Measurements from ENCODE around the gene ERRFI1.

DNA sequence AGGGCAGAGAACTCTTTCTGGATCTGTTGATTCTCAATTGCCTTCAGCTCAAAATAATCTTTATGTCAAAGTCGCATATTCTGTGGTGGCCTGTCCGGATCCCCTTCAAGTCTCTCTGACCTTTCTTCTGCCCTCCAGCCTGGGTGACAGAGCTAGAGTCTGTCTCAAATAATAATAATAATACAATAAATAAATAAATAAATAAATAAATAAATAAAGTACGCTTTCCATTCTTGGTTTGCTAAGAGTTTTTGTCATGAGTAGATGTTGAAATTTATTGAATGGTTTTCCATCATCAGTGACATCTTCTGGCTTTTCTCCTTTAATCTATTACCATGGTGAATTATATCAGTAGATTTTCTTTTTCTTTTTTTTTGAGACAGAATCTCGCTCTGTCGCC lies 30.7 kb downstream of the ERRFI1 start:
- TF ChIP-seq TCF12 (IDR thresholded peaks at IDR 0.05; ENCODE audit: low read depth, low read length) = no peak
- TF ChIP-seq, protein P1, sequence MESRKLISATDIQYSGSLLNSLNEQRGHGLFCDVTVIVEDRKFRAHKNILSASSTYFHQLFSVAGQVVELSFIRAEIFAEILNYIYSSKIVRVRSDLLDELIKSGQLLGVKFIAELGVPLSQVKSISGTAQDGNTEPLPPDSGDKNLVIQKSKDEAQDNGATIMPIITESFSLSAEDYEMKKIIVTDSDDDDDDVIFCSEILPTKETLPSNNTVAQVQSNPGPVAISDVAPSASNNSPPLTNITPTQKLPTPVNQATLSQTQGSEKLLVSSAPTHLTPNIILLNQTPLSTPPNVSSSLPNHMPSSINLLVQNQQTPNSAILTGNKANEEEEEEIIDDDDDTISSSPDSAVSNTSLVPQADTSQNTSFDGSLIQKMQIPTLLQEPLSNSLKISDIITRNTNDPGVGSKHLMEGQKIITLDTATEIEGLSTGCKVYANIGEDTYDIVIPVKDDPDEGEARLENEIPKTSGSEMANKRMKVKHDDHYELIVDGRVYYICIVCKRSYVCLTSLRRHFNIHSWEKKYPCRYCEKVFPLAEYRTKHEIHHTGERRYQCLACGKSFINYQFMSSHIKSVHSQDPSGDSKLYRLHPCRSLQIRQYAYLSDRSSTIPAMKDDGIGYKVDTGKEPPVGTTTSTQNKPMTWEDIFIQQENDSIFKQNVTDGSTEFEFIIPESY (IDR thresholded peaks at IDR 0.05) = no peak
- TF ChIP-seq, protein P2, sequence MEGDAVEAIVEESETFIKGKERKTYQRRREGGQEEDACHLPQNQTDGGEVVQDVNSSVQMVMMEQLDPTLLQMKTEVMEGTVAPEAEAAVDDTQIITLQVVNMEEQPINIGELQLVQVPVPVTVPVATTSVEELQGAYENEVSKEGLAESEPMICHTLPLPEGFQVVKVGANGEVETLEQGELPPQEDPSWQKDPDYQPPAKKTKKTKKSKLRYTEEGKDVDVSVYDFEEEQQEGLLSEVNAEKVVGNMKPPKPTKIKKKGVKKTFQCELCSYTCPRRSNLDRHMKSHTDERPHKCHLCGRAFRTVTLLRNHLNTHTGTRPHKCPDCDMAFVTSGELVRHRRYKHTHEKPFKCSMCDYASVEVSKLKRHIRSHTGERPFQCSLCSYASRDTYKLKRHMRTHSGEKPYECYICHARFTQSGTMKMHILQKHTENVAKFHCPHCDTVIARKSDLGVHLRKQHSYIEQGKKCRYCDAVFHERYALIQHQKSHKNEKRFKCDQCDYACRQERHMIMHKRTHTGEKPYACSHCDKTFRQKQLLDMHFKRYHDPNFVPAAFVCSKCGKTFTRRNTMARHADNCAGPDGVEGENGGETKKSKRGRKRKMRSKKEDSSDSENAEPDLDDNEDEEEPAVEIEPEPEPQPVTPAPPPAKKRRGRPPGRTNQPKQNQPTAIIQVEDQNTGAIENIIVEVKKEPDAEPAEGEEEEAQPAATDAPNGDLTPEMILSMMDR (IDR thresholded peaks at IDR 0.05 in 2 of 3, conservative IDR thresholded peaks at IDR 0.05 in 1 of 3; ENCODE audit: control insufficient read depth in 2 of 3, extremely low read depth in 1 of 3, insufficient read depth in 1 of 3, low read depth in 3 of 3, low read length in 3 of 3) = no peak
- TF ChIP-seq, protein P3, sequence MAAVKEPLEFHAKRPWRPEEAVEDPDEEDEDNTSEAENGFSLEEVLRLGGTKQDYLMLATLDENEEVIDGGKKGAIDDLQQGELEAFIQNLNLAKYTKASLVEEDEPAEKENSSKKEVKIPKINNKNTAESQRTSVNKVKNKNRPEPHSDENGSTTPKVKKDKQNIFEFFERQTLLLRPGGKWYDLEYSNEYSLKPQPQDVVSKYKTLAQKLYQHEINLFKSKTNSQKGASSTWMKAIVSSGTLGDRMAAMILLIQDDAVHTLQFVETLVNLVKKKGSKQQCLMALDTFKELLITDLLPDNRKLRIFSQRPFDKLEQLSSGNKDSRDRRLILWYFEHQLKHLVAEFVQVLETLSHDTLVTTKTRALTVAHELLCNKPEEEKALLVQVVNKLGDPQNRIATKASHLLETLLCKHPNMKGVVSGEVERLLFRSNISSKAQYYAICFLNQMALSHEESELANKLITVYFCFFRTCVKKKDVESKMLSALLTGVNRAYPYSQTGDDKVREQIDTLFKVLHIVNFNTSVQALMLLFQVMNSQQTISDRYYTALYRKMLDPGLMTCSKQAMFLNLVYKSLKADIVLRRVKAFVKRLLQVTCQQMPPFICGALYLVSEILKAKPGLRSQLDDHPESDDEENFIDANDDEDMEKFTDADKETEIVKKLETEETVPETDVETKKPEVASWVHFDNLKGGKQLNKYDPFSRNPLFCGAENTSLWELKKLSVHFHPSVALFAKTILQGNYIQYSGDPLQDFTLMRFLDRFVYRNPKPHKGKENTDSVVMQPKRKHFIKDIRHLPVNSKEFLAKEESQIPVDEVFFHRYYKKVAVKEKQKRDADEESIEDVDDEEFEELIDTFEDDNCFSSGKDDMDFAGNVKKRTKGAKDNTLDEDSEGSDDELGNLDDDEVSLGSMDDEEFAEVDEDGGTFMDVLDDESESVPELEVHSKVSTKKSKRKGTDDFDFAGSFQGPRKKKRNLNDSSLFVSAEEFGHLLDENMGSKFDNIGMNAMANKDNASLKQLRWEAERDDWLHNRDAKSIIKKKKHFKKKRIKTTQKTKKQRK (IDR thresholded peaks at IDR 0.05; ENCODE audit: low read depth, low read length) = no peak
- no peak for TF ChIP-seq EZH2 (IDR thresholded peaks at IDR 0.05; ENCODE audit: borderline replicate concordance, control insufficient read depth, low read depth, low read length)
- no peak for TF ChIP-seq EP300 (IDR thresholded peaks at IDR 0.05; ENCODE audit: borderline replicate concordance in 1 of 2, control insufficient read depth in 1 of 2, low read depth in 2 of 2, low read length in 2 of 2)
- TF ChIP-seq JUND (IDR thresholded peaks at IDR 0.05; ENCODE audit: low read depth, low read length) = no peak
- TF ChIP-seq BCL11A (IDR thresholded peaks at IDR 0.05; ENCODE audit: low read depth, low read length) = no peak
- TF ChIP-seq MYC (IDR thresholded peaks at IDR 0.05; ENCODE audit: insufficient read depth, insufficient read length, insufficient replicate concordance, low read length, severe bottlenecking) = no peak
- no peak for TF ChIP-seq CBFB (IDR thresholded peaks at IDR 0.05; ENCODE audit: low read depth)

Data from GM12878 (cell line).